Esophagus squamous epithelium (tissue), 4 donors: ENCODE measurements around the gene ETV7.

Experiments used
- POLR2A ChIP-seq, 4 donors: fragments of 450-650 bp; IDR thresholded peaks; one replicate each; pipeline ENCODE4 v1.6.1; 2017; ENCODE audit warnings: antibody characterized with exemption in 4 of 4, mild to moderate bottlenecking in 4 of 4, moderate library complexity in 3 of 4
- TF ChIP-seq, protein P1 (sequence below), 6 experiments: fragments of 450-650 bp in 4 of 6; fragments of 200-600 bp in 2 of 6; sonication (generic) in 2 of 6; IDR thresholded peaks; one replicate each; pipeline ENCODE4 v1.5.1; 2016 to 2019; ENCODE audit warnings: antibody characterized with exemption in 6 of 6, mild to moderate bottlenecking in 4 of 6, moderate library complexity in 4 of 6

DNA sequence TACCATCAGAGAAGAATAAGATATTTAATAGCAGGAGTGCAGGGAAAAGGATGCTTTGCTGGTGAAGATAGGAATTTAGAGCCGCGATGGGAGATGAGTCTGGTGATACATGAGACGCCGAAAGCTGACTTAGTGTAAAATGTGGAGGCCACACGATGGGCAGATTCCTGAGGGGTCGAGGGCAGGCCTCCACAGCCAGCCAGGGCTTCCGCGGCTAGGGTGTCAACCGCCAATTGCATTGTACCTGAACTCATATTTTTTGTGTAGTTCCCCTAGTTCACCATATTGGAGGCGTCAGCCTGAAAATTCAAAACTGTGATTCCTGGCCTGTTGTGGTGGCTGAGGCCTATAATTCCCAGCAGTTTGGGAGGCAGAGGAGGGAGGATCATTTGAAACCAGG lies 8.5 kb downstream of the ETV7 start:
- no peak for TF ChIP-seq POLR2A (IDR thresholded peaks at IDR 0.05)
- TF ChIP-seq, protein P1, sequence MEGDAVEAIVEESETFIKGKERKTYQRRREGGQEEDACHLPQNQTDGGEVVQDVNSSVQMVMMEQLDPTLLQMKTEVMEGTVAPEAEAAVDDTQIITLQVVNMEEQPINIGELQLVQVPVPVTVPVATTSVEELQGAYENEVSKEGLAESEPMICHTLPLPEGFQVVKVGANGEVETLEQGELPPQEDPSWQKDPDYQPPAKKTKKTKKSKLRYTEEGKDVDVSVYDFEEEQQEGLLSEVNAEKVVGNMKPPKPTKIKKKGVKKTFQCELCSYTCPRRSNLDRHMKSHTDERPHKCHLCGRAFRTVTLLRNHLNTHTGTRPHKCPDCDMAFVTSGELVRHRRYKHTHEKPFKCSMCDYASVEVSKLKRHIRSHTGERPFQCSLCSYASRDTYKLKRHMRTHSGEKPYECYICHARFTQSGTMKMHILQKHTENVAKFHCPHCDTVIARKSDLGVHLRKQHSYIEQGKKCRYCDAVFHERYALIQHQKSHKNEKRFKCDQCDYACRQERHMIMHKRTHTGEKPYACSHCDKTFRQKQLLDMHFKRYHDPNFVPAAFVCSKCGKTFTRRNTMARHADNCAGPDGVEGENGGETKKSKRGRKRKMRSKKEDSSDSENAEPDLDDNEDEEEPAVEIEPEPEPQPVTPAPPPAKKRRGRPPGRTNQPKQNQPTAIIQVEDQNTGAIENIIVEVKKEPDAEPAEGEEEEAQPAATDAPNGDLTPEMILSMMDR (IDR thresholded peaks at IDR 0.05), result no peak
